ENCODE measurements around the gene FADS3. TPM values are rescaled to one million over a fixed set of nuclear protein-coding genes. Genes with fewer than 3 reads are reported as not detected.

The FADS3 gene
- total RNA-seq, 1 experiment from 2014 or later, result 65.8 TPM

DNA sequence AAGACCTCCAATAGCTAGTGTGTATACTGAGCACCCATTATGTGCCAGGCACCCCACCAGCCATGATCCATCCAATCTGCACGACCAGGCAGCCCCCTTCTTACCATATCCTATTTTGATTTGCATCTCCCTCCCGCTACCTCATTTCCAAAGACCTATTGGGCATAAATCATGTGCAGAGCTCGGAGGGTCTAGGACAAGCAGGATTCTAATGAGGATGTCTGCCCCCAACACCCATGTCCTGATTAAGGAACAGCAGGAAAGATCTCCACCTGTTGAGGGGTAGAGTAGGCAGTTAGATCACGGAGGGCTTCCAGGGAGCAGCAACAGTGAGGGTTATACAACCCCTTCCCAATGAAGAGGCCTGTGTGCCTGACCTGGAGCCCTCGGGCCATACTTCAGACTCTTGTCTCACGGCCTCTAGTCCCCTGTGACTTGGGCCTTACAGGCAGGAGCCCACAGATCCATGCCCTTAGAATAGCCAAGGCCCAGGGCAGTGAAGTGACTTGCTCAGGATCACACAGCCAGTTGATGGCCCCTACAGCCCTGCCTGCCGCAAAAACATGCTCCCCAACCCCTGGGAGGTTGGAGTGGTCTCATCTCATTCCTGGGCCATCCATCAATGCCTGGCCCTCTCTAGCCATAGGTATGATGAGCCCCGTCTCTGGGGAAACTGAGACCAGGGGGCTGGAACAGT, 22.5 kb upstream of the FADS3 start:
- ATAC-seq (no peak), DNase-seq (ENCODE audit: low read depth, low spot score) (no peak)
- Histone ChIP-seq H3K27ac (ENCODE audit: low read depth, low read length) (no peak overlapping the region), H3K9ac (ENCODE audit: low read length) (no peak overlapping the region), H3K4me3 (replicated peaks in 1 of 2; ENCODE audit: low read depth in 1 of 2, low read length in 2 of 2) (no peak overlapping the region), H3K79me2 (ENCODE audit: insufficient read depth, low read length) (no peaks in the 10 kb centered on the region), H2AFZ (ENCODE audit: low read depth, low read length, poor library complexity, severe bottlenecking) (no peak overlapping the region), H3K9me3 (ENCODE audit: control insufficient read depth in 1 of 2, insufficient read depth in 1 of 2, low read depth in 1 of 2, low read length in 2 of 2) (no peaks in the 10 kb centered on the region), H3K27me3 (ENCODE audit: insufficient read depth, low read length) (no peaks in the 10 kb centered on the region), H4K20me1 (ENCODE audit: insufficient read depth) (no peaks in the 10 kb centered on the region), H3K36me3 (ENCODE audit: control insufficient read depth in 1 of 2, insufficient read depth in 2 of 2, low read length in 2 of 2) (no peaks in the 10 kb centered on the region), H3K4me1 (ENCODE audit: control insufficient read depth in 1 of 2, insufficient read depth in 2 of 2, low read length in 2 of 2) (peaks cover 5 to 16% of the 10 kb centered on the region in 2 experiments; a peak in 3 of 4 replicates), H3K9me2 (ENCODE audit: insufficient read depth) (no peaks in the 10 kb centered on the region), H3K4me2 (ENCODE audit: low read length) (no peak overlapping the region)
- intact Hi-C loops (cut with micrococcal nuclease), result no loop called here
- RAD21 ChIA-PET (ENCODE audit: low non-redundant PET in 1 of 2, low total read pairs in 2 of 2, uncharacterized antibody in 2 of 2, unreplicated experiment in 2 of 2), result no interaction called here
- CTCF ChIA-PET, result interaction anchor here (1.3 kb wide), 1 partner anchor 15 kb away, joined by 10 read pairs; no protein-coding TSS in a partner anchor
- BruUV-seq (replicated peaks), result no TSS peak
- POLR2A ChIA-PET, result no interaction called here
- TF ChIP-seq EZH2phosphoT487 (IDR thresholded peaks at IDR 0.05; ENCODE audit: borderline replicate concordance) (no peak), SP1 (IDR thresholded peaks at IDR 0.05; ENCODE audit: low read depth) (no peak)

DNA sequence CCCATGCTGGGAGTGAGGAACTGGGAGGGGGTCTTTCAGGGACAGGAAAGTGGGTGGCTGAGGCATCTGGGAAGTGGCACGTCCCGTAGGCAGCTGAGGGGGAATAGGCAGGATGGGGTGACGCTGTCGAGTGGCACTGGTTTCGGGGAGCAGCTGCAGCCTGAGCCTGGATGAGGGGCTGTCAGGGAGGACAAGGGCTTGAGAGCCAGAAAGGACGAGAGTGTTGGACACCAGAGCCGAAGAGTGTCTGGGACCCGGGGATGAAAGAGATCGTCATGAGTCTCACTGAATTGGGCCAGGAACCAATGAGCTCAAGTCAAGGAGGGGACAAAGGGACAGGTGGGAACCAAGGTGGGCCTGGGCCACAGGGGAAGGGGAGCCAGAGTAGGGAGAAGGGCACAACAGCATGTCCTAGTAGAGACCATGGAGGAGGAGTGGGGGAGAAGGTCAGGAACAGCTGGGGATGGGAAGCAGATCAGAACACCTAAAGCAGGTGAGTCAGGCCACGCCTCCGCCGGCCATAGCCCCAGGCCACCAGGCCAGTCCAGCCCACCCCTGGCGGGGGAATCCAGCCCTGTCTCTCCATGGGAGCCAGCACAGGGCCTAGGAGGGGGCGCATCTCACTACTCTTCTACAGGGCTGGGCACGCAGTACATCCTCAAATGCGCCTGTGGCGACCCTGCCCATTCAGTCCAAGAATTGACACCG, 21.8 kb upstream of the FADS3 start:
- Histone ChIP-seq H3K4me1 (ENCODE audit: control insufficient read depth in 1 of 2, insufficient read depth in 2 of 2, low read length in 2 of 2) (peaks cover 5 to 14% of the 10 kb centered on the region in 2 experiments; a peak in 3 of 4 replicates), H3K79me2 (ENCODE audit: insufficient read depth, low read length) (no peaks in the 10 kb centered on the region), H3K9me3 (ENCODE audit: control insufficient read depth in 1 of 2, insufficient read depth in 1 of 2, low read depth in 1 of 2, low read length in 2 of 2) (no peaks in the 10 kb centered on the region), H3K27ac (ENCODE audit: low read depth, low read length) (no peak overlapping the region), H3K36me3 (ENCODE audit: control insufficient read depth in 1 of 2, insufficient read depth in 2 of 2, low read length in 2 of 2) (no peaks in the 10 kb centered on the region), H3K9me2 (ENCODE audit: insufficient read depth) (no peaks in the 10 kb centered on the region), H4K20me1 (ENCODE audit: insufficient read depth) (no peaks in the 10 kb centered on the region), H3K27me3 (ENCODE audit: insufficient read depth, low read length) (no peaks in the 10 kb centered on the region), H3K9ac (ENCODE audit: low read length) (no peak overlapping the region), H3K4me3 (replicated peaks in 1 of 2; ENCODE audit: low read depth in 1 of 2, low read length in 2 of 2) (no peak overlapping the region), H3K4me2 (ENCODE audit: low read length) (no peak overlapping the region), H2AFZ (ENCODE audit: low read depth, low read length, poor library complexity, severe bottlenecking) (no peak overlapping the region)
- ChIA-PET CTCF (no interaction called here), RAD21 (ENCODE audit: low non-redundant PET in 1 of 2, low total read pairs in 2 of 2, uncharacterized antibody in 2 of 2, unreplicated experiment in 2 of 2) (no interaction called here), POLR2A (no interaction called here)
- no peak for ATAC-seq
- TF ChIP-seq SRF (IDR thresholded peaks at IDR 0.05; ENCODE audit: low read depth), result no peak
- TF ChIP-seq EZH2 (IDR thresholded peaks at IDR 0.05), result no peak
- TF ChIP-seq CBX3 (IDR thresholded peaks at IDR 0.05; ENCODE audit: low read depth), result no peak
- TF ChIP-seq POLR2AphosphoS5 (IDR thresholded peaks at IDR 0.05; ENCODE audit: low read depth, low read length), result no peak
- no peak for TF ChIP-seq POLR2A (IDR thresholded peaks at IDR 0.05; ENCODE audit: borderline replicate concordance, extremely low read depth, insufficient read depth, insufficient read length)
- TF ChIP-seq ZBTB33 (IDR thresholded peaks at IDR 0.05; ENCODE audit: extremely low read depth, insufficient replicate concordance, low read length), result no peak
- intact Hi-C loops (cut with micrococcal nuclease), result no loop called here
- no peak for DNase-seq (ENCODE audit: low read depth, low spot score)
- BruUV-seq (replicated peaks), result no TSS peak

Data from HCT116 (cell line).